Right lobe of liver (tissue), 6 donors: ENCODE measurements around the gene WDFY3. TPM values are rescaled to one million over a fixed set of nuclear protein-coding genes. Genes with fewer than 3 reads are reported as not detected.
A peak's percentile ranks its signal among the peaks of the same experiment; 100 is the strongest.

ENCODE experiments used
- ATAC-seq, 4 donors: fragments of 200-7000 bp; cut with Tn5 transposase; one replicate each; pipeline ENCODE4 v1.9.1; 2020; ENCODE audit warnings: mild to moderate bottlenecking in 4 of 4, moderate library complexity in 4 of 4
- DNase-seq, 3 donors: peaks; one replicate each; pipeline ENCODE4 v3.0.0-alpha.2; 2020
- H3K27ac ChIP-seq, 3 donors: fragments of 200-600 bp; one replicate each; pipeline ENCODE4 v1.8.0; 2022
- H3K27me3 ChIP-seq, 2 donors: fragments of 200-600 bp; one replicate each; pipeline ENCODE4 v1.8.0; 2022
- H3K36me3 ChIP-seq, 4 donors: fragments of 200-600 bp; sonication (generic) in 1 of 4; one replicate each; pipeline versions ENCODE4 v1.5.1 to v1.8.0; 2017 to 2022; ENCODE audit warnings: control low read depth in 1 of 4
- H3K4me1 ChIP-seq, 4 donors: fragments of 200-600 bp; sonication (generic) in 1 of 4; one replicate each; pipeline versions ENCODE4 v1.5.1 to v1.8.0; 2017 to 2022; ENCODE audit warnings: control low read depth in 1 of 4
- H3K4me3 ChIP-seq, 3 donors: fragments of 200-600 bp; one replicate each; pipeline ENCODE4 v1.8.0; 2022
- H3K9me3 ChIP-seq, 4 donors: fragments of 200-600 bp; sonication (generic) in 1 of 4; one replicate each; pipeline versions ENCODE4 v1.5.1 to v1.8.0; 2017 to 2022; ENCODE audit warnings: control low read depth in 1 of 4
- POLR2A ChIP-seq: fragments of 450-650 bp; IDR thresholded peaks from one replicate; pipeline ENCODE4 v1.6.1; 2017; ENCODE audit warnings: antibody characterized with exemption, mild to moderate bottlenecking
- WGBS: methylation state at CpG from one replicate; pipeline ENCODE4 v1.1.6; 2018; ENCODE audit warnings: low coverage, low lambda C conversion rate; ENCODE audit not compliant: insufficient coverage; ENCODE audit errors: missing lambda C conversion rate; 5-methylcytosine and 5-hydroxymethylcytosine counted together
- intact Hi-C, 2 donors: fragments of 100-400 bp; cut with DNase I; formaldehyde crosslinking; loops; one replicate each; pipeline versions ENCODE4 v1.11.2 to v1.14.1; 2022
- total RNA-seq, 6 experiments: library from RNA; depleted of rRNA in 2 of 6; stranded (reverse); fragments of >200 nt in 2 of 6; fragmentation: NEBNext Ultra II Directional in 3 of 6; extraction: Animal tissue kit (Norgen Biotek cat#: 25700) in 3 of 6; gene quantifications; one replicate each; pipeline versions ENCODE4 v1.1.0 to v1.2.4, GENCODE V29; 2016 to 2023
- TF ChIP-seq, protein P1 (sequence below), 4 donors: fragments of 200-600 bp in 3 of 4; fragments of 450-650 bp in 1 of 4; IDR thresholded peaks; one replicate each; pipeline versions ENCODE4 v1.5.1 to v1.8.0; 2016 to 2022; ENCODE audit warnings: antibody characterized with exemption in 4 of 4, mild to moderate bottlenecking in 2 of 4
- donor health status: DM: no; HTN: yes; CAD: no.
- donor health status: DM: no; HTN: no; CAD: no.
- donor health status: DM: no; HTN: no; CAD: no.
- donor health status: DM: no; HTN: yes; CAD: no.
- donor health status: DM: no; HTN: yes; CAD: no.

Gene WDFY3
- total RNA-seq, 6 experiments from 2014 or later, result 18.8 to 36.5 (median 25.9) TPM

DNA sequence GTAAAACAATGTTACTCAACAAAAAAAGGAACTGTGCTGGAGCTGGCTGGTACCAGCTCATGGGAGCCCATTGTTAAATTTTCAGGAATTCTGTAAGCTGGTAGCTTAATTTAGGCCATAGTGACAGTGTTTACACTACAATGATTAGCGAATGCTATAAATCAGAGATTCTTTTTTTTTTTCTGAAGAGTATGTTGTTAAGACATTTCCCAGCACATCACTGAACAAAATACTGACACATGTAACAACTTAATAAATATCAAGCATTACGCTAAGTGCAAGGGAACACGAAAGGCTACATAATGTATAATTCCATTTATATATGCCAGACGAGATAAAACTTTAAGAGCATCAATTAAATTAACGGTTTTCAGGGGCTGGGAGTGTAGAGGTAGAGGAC, 4.4 kb downstream of the WDFY3 start:
- Histone ChIP-seq H3K27ac (no peak overlapping the region), H3K4me3 (no peak overlapping the region), H3K4me1 (peaks cover 0 to 26% (median 9%) of the 10 kb centered on the region in 4 donors), H3K9me3 (no peaks in the 10 kb centered on the region), H3K27me3 (no peaks in the 10 kb centered on the region), H3K36me3 (no peaks in the 10 kb centered on the region)
- WGBS, result 82% methylated on average over 5 of the region's 5 CpGs
- no peak for ATAC-seq
- DNase-seq, result no peak
- intact Hi-C loops, result no loop called here
- TF ChIP-seq POLR2A, result no peak
- TF ChIP-seq, protein P1, sequence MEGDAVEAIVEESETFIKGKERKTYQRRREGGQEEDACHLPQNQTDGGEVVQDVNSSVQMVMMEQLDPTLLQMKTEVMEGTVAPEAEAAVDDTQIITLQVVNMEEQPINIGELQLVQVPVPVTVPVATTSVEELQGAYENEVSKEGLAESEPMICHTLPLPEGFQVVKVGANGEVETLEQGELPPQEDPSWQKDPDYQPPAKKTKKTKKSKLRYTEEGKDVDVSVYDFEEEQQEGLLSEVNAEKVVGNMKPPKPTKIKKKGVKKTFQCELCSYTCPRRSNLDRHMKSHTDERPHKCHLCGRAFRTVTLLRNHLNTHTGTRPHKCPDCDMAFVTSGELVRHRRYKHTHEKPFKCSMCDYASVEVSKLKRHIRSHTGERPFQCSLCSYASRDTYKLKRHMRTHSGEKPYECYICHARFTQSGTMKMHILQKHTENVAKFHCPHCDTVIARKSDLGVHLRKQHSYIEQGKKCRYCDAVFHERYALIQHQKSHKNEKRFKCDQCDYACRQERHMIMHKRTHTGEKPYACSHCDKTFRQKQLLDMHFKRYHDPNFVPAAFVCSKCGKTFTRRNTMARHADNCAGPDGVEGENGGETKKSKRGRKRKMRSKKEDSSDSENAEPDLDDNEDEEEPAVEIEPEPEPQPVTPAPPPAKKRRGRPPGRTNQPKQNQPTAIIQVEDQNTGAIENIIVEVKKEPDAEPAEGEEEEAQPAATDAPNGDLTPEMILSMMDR (IDR thresholded peaks at IDR 0.05), result no peak

DNA sequence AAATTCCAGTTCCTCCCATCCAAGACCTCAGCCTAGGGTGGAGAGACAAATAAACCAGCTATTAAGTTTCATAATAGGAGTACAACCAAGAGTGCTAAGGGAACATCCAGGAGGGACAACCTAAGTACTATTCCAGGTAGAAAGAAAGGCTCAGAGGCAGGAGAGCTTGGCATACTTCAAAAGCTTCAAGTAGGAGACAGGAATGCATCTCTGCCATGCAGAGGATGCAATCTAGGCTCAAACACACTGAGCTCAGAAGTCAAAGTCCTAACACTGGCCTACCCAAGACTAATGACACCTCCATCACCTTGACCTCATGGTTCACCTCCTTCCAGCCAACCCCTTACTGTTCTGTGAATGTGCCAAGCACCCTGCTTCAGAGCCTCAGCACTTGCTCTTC, 8.1 kb downstream of the WDFY3 start:
- ATAC-seq (peak; percentile 46 to 51 (median 50)), DNase-seq (no peak)
- no peaks in the 10 kb centered on the region for H3K9me3 ChIP-seq
- intact Hi-C loops, result no loop called here
- H3K36me3 ChIP-seq, result no peaks in the 10 kb centered on the region
- H3K4me3 ChIP-seq, result no peak overlapping the region
- no peak overlapping the region for H3K27ac ChIP-seq
- H3K27me3 ChIP-seq, result no peaks in the 10 kb centered on the region
- H3K4me1 ChIP-seq, result peaks cover 0 to 18% (median 5%) of the 10 kb centered on the region in 4 donors
- TF ChIP-seq, protein P1 (IDR thresholded peaks at IDR 0.05), result no peak
- TF ChIP-seq POLR2A, result no peak

DNA sequence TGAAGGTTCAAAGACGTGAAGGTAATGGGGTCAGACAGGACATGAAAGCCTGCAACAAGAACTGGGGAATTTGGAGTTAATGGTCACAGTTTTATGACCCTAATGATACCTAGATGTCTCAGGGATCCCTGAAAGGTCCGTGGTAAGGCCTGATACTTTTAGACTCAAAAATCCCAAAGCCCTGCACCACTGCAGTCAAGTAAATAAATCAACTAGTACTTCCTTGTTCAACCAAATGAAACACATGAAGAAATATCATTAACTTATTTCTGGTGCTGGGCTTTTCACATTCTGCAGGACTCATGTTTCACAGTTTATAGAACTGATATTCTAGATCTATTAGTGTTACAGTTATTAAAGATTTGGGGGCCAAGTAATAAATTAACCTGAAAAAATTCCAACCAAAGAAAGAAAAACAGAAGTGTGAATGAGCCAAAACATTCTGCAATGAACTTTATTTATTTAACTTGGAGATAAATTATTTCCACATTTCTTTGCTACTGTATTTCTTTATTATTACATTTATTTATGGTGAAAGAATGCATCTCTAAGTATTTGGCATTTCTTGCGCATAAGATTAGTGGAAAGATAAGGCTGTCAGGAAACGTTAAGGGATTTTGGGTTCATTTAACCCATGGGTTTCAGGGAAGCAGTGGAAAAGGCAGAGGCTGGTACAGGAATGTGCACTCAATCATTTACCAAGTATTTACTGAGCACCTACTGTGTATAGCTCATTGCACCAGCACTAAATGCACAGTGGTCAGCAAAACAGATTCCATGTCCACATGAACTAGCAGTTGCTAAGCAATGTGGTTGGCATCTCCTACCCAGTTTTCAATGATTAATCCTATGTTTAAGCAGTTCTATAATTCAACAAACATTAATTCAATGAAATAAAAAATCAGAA, 8.7 kb downstream of the WDFY3 start:
- Histone ChIP-seq H3K4me1 (peaks cover 0 to 18% (median 5%) of the 10 kb centered on the region in 4 donors), H3K9me3 (no peaks in the 10 kb centered on the region), H3K4me3 (no peak overlapping the region), H3K27me3 (no peaks in the 10 kb centered on the region), H3K27ac (no peak overlapping the region), H3K36me3 (no peaks in the 10 kb centered on the region)
- ATAC-seq (peak; percentile 73 to 90 (median 76)), DNase-seq (no peak)
- no peak for TF ChIP-seq POLR2A
- TF ChIP-seq, protein P1 (IDR thresholded peaks at IDR 0.05), result no peak
- WGBS, result 52% methylated on average over 4 of the region's 4 CpGs
- intact Hi-C loops, result no loop called here

DNA sequence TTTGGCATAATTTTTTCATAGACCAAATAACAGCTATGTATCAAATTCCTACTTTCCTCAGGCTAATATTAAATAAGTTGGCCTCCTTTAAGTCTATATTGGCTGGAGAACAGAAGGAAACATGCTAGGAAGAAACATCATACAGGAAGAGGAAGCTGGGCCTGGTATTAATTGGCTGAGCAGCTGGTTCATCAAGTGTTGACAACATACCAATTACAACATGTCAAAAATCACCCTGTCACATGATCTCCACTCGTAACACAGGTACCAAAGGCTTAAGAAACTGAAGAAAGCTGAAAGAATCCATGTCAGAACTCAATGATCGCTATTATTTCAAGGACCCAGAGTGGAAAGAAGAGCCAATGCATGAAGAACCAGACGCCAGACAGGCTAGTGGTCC, 10.5 kb downstream of the WDFY3 start:
- intact Hi-C loops, result no loop called here
- Histone ChIP-seq H3K27ac (no peak overlapping the region), H3K27me3 (no peaks in the 10 kb centered on the region), H3K36me3 (no peaks in the 10 kb centered on the region), H3K4me1 (peaks cover 0 to 27% (median 10%) of the 10 kb centered on the region in 4 donors), H3K4me3 (no peak overlapping the region), H3K9me3 (no peaks in the 10 kb centered on the region)
- DNase-seq (no peak), ATAC-seq (no peak)
- TF ChIP-seq, protein P1 (IDR thresholded peaks at IDR 0.05), result no peak
- no peak for TF ChIP-seq POLR2A
- WGBS, result 79% methylated on average over 3 of the region's 3 CpGs
